Measurements from ENCODE around the gene PDE1A. TPM values are rescaled to one million over a fixed set of nuclear protein-coding genes. Genes with fewer than 3 reads are reported as not detected.

PDE1A gene
- total and polyA plus RNA-seq, 10 of the 15 experiments (the other 5 are each of a cell fraction or from before 2014, with no cell fraction given): 1.1 TPM; not detected in 9

DNA sequence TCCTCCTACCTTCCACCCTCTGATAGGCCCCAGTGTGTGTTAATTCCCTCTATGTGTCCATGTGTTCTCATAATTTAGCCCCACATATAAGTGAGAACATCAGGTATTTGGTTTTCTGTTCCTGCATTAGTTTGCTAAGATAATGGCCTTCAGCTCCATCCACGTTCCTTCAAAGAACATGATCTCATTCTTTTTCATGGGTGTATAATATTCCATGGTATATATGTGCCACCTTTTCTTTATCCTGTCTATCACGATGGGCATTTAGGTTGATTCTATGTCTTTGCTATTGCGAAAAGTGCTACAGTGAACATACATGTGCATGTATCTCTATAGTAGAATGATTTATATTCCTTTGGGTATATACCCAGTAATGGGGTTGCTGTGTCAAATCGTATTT is 46.8 kb upstream of the PDE1A start (continued):
- TF ChIP-seq, protein P1, sequence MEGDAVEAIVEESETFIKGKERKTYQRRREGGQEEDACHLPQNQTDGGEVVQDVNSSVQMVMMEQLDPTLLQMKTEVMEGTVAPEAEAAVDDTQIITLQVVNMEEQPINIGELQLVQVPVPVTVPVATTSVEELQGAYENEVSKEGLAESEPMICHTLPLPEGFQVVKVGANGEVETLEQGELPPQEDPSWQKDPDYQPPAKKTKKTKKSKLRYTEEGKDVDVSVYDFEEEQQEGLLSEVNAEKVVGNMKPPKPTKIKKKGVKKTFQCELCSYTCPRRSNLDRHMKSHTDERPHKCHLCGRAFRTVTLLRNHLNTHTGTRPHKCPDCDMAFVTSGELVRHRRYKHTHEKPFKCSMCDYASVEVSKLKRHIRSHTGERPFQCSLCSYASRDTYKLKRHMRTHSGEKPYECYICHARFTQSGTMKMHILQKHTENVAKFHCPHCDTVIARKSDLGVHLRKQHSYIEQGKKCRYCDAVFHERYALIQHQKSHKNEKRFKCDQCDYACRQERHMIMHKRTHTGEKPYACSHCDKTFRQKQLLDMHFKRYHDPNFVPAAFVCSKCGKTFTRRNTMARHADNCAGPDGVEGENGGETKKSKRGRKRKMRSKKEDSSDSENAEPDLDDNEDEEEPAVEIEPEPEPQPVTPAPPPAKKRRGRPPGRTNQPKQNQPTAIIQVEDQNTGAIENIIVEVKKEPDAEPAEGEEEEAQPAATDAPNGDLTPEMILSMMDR (IDR thresholded peaks at IDR 0.05 in 2 of 3, conservative IDR thresholded peaks at IDR 0.05 in 1 of 3; ENCODE audit: control insufficient read depth in 2 of 3, extremely low read depth in 1 of 3, insufficient read depth in 1 of 3, low read depth in 3 of 3, low read length in 3 of 3): no peak
- TF ChIP-seq JUNB (IDR thresholded peaks at IDR 0.05) (no peak), KAT2A (conservative IDR thresholded peaks at IDR 0.05; ENCODE audit: control insufficient read depth, low read depth, low read length) (no peak), JUND (IDR thresholded peaks at IDR 0.05; ENCODE audit: low read depth, low read length) (no peak), ZNF207 (IDR thresholded peaks at IDR 0.05; ENCODE audit: borderline replicate concordance) (no peak), MTA3 (IDR thresholded peaks at IDR 0.05; ENCODE audit: borderline replicate concordance, low read length) (no peak), RB1 (IDR thresholded peaks at IDR 0.05; ENCODE audit: borderline replicate concordance) (no peak), SREBF2 (IDR thresholded peaks at IDR 0.05; ENCODE audit: low read length) (no peak), CHD2 (IDR thresholded peaks at IDR 0.05; ENCODE audit: borderline replicate concordance, low read depth, low read length) (no peak), STAT1 (conservative IDR thresholded peaks at IDR 0.05) (no peak)

DNA sequence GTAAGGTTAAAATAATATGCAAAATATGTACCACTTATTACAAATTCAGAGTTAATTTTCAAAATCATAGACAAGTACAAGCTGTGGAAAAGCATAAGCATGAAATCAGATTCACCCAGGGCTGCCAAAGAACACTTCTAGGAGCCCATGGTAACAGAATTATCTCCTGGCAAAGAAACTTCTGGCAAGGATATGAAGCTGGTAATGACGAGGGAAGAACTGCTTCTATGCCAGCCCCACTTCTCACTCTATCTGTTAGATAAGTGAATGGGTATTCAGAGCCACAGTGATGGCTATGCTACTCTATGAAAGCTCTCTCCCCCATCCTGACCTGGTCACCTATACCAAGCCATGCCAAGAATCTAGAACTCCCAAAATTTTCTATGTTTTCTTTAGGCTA is 36.9 kb upstream of the PDE1A start:
- Histone ChIP-seq H3K36me3 (ENCODE audit: control insufficient read depth in 2 of 2, insufficient read depth in 2 of 2, low read length in 1 of 2) (no peaks in the 10 kb centered on the region), H3K27me3 (replicated peaks in 1 of 2; ENCODE audit: control insufficient read depth in 2 of 2, insufficient read depth in 2 of 2, low read length in 1 of 2) (no peaks in the 10 kb centered on the region), H3K79me2 (ENCODE audit: control insufficient read depth, insufficient read depth, low read length) (no peaks in the 10 kb centered on the region), H3K4me3 (no peak overlapping the region), H3K27ac (ENCODE audit: control insufficient read depth, insufficient read depth) (no peak overlapping the region), H3K4me2 (ENCODE audit: control insufficient read depth, insufficient read depth) (no peak overlapping the region), H3K9ac (ENCODE audit: control insufficient read depth, insufficient read depth, low read length) (no peak overlapping the region), H2AFZ (ENCODE audit: control insufficient read depth, low read depth, low read length) (no peak overlapping the region), H4K20me1 (ENCODE audit: control insufficient read depth, insufficient read depth) (no peaks in the 10 kb centered on the region), H3K4me1 (ENCODE audit: control insufficient read depth, insufficient read depth, low read length) (no peaks in the 10 kb centered on the region), H3K9me3 (replicated peaks; ENCODE audit: control insufficient read depth, insufficient read depth, low read length) (no peaks in the 10 kb centered on the region)
- SMC1A ChIA-PET (ENCODE audit: uncharacterized antibody, unreplicated experiment): no interaction called here
- RAD21 ChIA-PET (ENCODE audit: unreplicated experiment): no interaction called here
- CTCF ChIA-PET: no interaction called here
- intact Hi-C loops (cut with micrococcal nuclease; ENCODE audit: unreplicated experiment): no loop called here
- POLR2A ChIA-PET: no interaction called here
- no peak for FAIRE-seq
- DNase-seq (ENCODE audit: low read depth, low spot score): no peak
- 0% methylated on average over 1 of the region's 1 CpG for WGBS (ENCODE audit: insufficient coverage, insufficient replicate concordance, low lambda C conversion rate, missing lambda C conversion rate)
- in situ Hi-C loops (cut with MboI): no loop called here
- no peak for ATAC-seq
- no TSS peak for BruUV-seq (replicated peaks)
- no peak for TF ChIP-seq CHD1 (IDR thresholded peaks at IDR 0.05; ENCODE audit: low read depth, low read length)
- no peak for TF ChIP-seq SREBF1 (IDR thresholded peaks at IDR 0.05; ENCODE audit: low read length)
- TF ChIP-seq TCF7 (IDR thresholded peaks at IDR 0.05; ENCODE audit: borderline replicate concordance): no peak
- TF ChIP-seq PAX8 (IDR thresholded peaks at IDR 0.05): no peak
- TF ChIP-seq FOXK2 (IDR thresholded peaks at IDR 0.05): no peak
- TF ChIP-seq LARP7 (IDR thresholded peaks at IDR 0.05): no peak
- TF ChIP-seq NBN (IDR thresholded peaks at IDR 0.05): no peak
- TF ChIP-seq, protein P2, sequence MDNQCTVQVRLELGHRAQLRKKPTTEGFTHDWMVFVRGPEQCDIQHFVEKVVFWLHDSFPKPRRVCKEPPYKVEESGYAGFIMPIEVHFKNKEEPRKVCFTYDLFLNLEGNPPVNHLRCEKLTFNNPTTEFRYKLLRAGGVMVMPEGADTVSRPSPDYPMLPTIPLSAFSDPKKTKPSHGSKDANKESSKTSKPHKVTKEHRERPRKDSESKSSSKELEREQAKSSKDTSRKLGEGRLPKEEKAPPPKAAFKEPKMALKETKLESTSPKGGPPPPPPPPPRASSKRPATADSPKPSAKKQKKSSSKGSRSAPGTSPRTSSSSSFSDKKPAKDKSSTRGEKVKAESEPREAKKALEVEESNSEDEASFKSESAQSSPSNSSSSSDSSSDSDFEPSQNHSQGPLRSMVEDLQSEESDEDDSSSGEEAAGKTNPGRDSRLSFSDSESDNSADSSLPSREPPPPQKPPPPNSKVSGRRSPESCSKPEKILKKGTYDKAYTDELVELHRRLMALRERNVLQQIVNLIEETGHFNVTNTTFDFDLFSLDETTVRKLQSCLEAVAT (IDR thresholded peaks at IDR 0.05): no peak
- no peak for TF ChIP-seq PML (IDR thresholded peaks at IDR 0.05; ENCODE audit: low read length)
- TF ChIP-seq CBX5 (IDR thresholded peaks at IDR 0.05; ENCODE audit: low read depth): no peak
- TF ChIP-seq NR2F1 (conservative IDR thresholded peaks at IDR 0.05): no peak
- no peak for TF ChIP-seq MYC (IDR thresholded peaks at IDR 0.05; ENCODE audit: insufficient read depth, insufficient read length, insufficient replicate concordance, low read length, severe bottlenecking)
- TF ChIP-seq RAD21 (IDR thresholded peaks at IDR 0.05; ENCODE audit: insufficient read depth, low read depth, low read length): no peak
- no peak for TF ChIP-seq SPI1 (IDR thresholded peaks at IDR 0.05; ENCODE audit: borderline replicate concordance, insufficient read depth, low read depth, low read length)

Measured in GM12878 (cell line).